ENCODE results near the gene NACA. TPM values are rescaled to one million over a fixed set of nuclear protein-coding genes. Genes with fewer than 3 reads are reported as not detected.
"Not testable (repeated sequence)": the region's sequence is repeated elsewhere in the genome, so short reads cannot be mapped to it uniquely, and the experiment has no call there.

Gene NACA
- 1,298 TPM for polyA plus RNA-seq (2013, experiment 1 of 2; ENCODE audit: insufficient read length)
- polyA plus RNA-seq (2013, experiment 2 of 2; ENCODE audit: insufficient read length) = 1,295 TPM

DNA sequence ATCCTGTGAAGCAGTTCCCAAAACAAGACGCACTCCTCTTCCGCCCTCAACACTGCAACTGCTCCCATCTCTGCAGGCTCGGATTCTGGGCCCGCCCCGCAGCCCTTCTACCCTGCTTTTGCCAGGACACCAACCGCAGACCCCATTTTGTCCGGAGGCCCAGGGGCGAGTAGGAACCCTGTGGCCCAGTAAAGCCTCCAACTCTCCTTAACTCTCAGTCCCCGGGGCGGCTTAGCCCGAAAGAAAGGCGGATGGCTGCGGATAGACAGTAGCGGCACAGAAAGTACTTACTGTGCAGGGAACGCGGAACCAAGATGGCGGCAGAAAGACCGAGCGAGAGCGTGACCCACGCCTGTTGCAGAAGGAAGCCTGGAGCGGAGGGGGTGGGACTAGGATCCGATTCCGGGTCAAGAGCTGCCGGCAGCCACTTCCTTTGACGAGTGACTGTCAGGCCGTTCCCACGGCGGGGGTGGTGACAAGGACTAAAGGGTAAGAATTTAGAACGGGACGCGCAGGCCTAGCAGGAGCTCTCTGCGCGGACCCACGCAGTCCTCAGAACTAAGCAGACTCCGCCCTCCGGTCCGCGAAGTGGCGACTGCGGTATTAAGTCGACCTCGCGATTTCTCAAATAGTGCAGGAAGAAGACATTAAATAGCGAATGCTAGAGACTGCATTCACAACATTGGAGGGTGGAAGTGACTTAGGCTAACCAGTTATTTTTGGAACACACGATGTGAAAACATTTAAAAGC, at the start of gene NACA:
NACA (minus strand) TSS at position 328 of the 751 bp plus-strand sequence. CDS start 778 bp downstream, outside the sequence.
- DNase-seq = peak; percentile 99

GRCh38 chr12:56773113-56773512, 48.0 kb upstream of the NACA start:
- no peak for DNase-seq

DNA sequence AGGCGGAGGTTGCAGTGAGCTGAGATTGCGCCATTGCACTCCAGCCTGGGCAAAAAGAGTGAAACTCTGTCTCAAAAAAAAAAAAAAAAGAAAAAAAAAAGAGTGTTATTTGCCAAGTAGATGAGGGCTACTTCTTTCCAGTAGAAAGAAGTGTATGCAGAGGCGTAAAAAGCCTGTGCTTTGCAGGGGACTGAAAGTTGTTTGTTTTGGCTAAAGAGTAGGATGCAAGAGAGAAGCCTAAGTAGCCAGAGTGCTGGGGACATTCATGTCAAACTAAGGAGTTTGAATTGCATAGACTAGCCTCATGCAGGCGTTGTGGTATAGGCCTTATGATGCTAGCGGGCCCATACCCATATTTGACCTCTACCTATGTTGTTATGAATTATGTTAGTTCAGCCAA, 47.5 kb upstream of the NACA start:
- DNase-seq = no peak

- no peak for DNase-seq
Measured at GRCh38 chr12:56769868-56770267, 44.8 kb upstream of the NACA start.

DNA sequence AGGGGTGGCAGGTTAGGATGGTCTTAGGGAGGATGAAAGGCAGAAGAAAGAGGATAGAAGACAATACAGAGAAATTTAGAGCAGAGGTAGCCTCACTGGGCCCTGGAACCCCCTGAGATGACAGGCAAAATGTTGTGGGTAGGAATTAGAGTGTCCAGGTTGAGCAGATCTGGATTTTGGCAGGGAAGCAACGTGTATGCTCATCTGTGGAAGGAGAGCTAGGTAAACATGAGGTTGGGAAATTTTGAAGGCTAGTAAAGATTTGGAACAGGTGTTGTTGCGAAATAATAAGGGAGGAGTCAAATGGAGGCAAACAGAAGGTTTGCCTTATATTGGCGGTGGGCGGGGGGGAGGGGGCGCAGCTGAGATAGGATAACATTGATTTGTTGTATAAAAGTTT, 43.3 kb upstream of the NACA start:
- no peak for DNase-seq

GRCh38 chr12:56766535-56766934, 41.4 kb upstream of the NACA start:
- DNase-seq = no peak

- peak; percentile 51 for DNase-seq
Measured at GRCh38 chr12:56763753-56764657, 38.9 kb upstream of the NACA start.

- no peak for DNase-seq
Measured at GRCh38 chr12:56761812-56762211, 36.7 kb upstream of the NACA start.

GRCh38 chr12:56760460-56760859, 35.4 kb upstream of the NACA start:
- no peak for DNase-seq

GRCh38 chr12:56759263-56759908, 34.3 kb upstream of the NACA start:
- no peak for DNase-seq

DNA sequence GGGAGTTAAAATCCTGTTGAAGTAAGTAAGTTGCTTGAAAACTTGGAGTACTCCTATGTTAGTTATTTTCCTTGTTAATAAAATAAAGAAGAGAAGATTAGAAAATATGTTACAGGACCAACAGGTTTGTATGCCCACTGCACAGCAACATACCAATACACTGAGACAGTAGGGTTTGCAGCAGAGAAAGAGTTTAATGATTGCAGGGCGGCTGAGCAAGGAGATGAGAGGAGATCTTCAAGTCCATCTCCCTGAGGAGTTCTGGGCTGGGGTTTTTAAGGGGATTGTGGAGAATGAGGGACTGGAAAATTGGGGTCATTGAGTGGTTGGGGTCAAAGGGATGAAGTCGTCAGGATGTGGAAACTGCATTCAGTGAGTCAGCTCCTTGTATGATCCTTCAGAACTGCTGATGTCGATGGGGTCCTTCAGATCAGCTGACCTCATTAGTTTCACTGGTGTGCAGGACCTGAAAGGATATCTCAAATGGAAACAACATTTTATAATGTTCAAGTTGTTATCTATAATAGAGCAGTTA, 33.7 kb upstream of the NACA start:
- DNase-seq = no peak

- DNase-seq = not testable (repeated sequence)
Measured at GRCh38 chr12:56757971-56758370, 32.9 kb upstream of the NACA start.

DNA sequence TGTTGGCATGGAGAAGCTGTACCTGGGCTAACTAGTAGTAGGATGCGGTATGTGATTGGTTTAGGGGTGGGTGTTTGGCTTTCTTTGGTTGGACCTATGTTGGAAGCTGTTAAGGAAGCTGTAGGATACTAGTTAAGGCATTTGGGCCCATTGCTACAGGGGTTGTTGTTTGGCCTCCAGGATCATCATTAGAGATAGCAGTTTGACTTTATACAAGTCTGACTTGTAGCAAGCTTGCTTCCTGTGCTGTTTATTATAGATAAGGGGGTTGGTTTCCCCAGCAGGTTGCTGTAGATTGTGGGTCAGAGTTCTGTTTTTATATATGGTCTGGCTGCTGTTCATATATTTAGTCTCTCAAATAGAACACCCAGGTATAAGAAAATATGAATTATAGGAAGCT, 28.5 kb upstream of the NACA start:
- DNase-seq = no peak

DNA sequence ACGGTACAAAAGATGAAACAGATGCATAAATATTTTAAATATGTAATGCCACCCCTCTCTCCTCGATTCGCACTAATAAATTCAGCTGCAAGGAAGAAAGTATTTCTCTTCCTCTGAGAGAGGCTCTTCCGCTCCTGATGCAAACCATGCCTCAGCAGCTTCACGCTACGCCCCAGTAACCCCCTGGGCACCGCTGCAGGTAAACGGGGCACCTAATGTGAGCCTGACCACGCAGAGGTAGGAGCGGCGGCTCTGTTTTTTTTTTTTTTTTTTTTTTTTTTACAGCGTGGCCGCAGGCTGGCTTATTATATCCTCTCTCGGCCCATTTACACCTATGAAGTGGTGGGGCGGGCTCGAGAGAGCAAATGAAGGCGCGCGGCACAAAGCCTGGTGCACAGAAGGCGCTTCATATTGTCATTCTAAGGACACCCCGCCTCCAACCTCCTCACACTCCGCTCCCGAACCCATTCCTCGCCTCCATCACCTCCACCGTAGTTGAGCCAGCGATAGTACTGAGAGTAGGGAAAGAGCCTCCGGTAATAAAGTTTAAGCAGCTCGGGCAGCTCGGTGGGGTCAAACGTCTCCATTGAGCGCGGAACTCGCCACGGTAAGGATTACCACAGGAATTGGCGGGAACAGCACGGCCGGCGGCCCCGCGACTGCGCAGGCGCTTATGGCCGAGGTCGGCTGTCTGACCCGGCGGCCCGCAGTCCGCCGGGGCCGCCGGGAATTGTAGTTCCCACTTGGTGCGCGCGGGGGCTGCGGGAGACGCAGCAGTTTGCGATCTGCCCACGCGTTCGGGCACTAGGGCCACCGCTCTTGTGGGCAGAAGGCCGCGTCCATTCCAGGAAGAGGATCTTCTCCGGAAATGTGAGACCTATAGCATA, 26.9 kb upstream of the NACA start, which contains the start of gene PRIM1:
PRIM1 (minus strand) TSS at position 612 of the 887 bp plus-strand sequence; CDS start at position 587, 25 bp downstream.
- peak; percentile 81 for DNase-seq

- not testable (repeated sequence) for DNase-seq
Measured at GRCh38 chr12:56750596-56750995, 25.5 kb upstream of the NACA start.

DNA sequence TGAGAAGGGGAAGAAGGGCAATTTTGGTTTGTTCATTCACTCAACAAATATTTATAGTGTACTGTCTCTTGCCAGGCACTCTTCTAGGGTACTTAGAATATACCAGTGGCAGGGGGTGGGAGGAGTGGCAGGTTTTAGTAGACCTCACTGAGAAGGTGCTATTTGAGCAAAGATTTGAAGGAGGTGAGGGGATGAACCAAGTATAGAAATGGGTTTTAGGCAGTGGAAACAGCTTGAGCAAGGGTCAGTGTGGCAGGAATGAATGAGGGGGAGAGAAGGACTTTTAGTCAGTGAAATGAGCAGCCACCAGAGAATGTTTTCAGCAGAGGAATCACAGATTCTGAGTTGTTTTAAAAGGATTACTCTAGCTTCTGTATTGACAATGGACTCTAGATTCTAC, 24.8 kb upstream of the NACA start:
- DNase-seq = no peak

- no peak for DNase-seq
Measured at GRCh38 chr12:56749359-56749758, 24.3 kb upstream of the NACA start.

DNA sequence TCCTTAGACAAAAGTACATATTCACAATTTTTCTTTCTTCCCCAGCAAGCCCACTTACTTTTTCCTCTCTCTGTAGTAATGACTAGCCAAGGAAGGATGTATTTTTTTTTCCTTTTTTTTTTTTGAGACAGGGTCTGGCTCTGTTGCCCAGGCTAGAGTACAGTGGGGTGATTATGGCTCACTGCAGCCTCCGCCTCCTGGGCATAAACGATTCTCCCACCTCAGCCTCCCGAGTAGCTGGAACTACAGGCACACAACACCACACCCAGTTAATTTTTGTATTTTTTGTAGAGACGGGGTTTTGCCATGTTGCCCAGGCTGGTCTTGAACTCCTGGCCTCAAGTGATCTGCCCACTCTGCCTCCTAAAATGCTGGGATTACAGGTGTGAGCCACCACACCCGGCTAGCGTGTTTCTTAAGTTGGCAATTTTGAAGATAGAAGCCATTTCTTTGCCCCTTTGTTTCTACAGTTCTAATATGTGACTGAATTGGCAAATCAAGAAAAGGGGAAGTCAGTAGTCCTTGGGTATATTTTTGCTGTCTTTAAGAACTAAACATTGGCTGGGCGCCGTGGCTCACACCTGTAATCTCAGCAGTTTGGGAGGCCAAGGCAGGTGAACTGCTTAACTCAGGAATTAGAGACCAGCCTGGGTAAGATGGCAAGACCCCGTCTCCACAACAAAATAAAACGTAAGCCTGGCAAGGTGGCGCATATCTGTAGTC, 3.2 kb upstream of the NACA start:
- DNase-seq = no peak

GRCh38 chr12:56726196-56726675, 1.1 kb upstream of the NACA start:
- not testable (repeated sequence) for DNase-seq

- DNase-seq = no peak
Measured at GRCh38 chr12:56725723-56726102, 614 bp upstream of the NACA start.

- no peak for DNase-seq
Measured at GRCh38 chr12:56724701-56724971, 463 bp downstream of the NACA start.

Measured in fibroblast of skin of scalp (primary cell).